HG03571 (cell line): ENCODE data around the gene CEP104.

Source experiments
- ATAC-seq: cut with Tn5 transposase; IDR thresholded peaks from one replicate; pipeline ENCODE4 v1.9.1; 2021; ENCODE audit not compliant: unreplicated experiment

Gene CEP104

DNA sequence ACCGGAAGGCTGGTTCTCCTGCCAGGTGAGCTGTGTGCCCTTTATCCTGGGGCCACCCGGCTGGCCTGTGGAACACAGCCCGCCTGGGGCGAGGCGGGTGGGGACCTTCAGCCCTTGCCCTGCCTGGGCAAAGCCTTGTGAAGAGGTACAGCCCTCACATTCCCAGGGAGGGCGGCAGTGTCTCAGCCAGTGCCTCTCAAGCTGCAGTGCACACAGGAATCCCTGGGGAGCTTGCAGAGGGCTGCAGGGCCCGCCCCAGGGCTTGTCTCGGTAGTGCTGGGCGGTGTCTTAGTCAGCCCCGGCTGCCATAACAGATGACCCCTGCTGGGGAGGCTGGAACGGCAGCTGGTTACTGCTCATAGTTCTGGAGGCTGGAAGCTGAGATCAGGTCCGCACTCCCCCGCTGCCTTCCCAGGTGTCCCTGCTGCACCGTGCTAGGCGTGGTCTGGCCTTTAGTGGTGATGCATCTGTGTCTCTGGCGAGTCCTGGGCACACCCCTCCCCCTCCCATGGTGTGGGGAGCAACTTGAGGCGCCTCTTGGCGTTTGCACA lies 12.8 kb upstream of the CEP104 start:
- no peak for ATAC-seq

DNA sequence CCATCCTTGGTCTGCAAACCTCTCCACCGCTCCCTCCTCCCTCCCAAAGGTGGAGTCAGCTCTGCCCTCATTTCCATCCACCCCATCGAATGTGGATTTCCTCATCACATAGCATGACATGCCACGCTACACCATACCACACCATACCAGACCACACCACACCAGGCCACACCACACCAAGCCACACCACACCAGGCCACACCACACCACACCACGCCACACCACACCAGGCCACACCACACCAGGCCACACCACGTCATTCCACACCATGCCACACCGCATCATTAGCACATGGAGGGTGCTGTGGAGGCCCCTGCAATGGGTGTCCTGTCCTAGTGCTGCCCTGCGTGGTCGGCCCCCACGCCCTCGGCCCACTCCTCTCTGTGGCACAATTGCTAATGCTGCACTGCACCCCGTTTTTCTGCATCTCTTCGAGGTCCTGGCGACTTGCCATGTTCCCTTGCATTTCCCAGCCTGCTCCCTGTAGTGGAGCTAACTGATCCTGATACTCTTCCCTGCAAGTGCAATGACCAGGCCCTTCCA lies 11.5 kb upstream of the CEP104 start:
- ATAC-seq = no peak

DNA sequence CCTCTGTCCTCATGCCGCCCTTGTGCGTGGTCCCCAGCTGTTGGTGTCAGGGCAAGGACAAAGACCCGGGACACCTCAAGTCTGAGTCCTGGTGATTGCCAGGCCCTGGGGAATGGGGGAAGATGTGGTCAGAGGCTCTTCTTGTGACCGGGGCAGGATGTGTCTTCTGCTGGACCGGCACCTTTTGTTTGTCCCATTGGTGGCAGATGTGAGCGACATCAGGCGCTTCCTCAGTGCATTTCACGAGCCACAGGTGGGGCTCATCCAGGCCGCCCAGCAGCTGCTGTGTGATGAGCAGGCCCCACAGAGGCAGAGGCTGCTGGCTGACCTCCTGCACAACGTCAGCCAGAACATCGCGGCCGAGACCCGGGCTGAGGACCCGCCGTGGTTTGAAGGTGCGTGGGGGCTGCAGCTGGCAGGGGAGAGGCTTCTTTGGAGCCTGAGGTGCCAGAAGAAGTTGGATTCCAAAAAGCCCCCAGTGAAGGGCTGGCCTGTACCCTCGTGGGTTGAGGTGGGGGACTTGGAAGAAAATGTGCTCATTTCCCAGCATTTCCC lies 8.7 kb upstream of the CEP104 start:
- ATAC-seq = no peak

DNA sequence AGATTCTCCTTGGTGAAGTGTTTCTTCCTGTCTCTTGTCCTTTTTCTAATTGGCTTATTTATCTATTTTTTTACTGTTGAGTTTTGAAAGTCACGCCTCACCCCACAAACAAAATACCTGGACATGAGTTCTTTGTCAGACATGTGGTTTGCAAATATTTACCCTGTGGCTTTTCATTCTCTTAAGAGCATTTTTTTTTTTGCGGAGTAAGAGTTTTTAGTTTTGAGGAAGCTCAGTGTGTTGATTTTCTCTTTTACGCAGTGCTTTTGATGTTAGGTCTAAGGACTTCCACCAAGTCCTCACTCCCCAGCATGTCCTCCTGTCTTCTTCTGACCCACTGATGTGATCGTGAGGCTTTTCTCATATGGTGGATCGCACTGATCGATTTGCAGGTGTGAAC lies 7.9 kb upstream of the CEP104 start:
- no peak for ATAC-seq

DNA sequence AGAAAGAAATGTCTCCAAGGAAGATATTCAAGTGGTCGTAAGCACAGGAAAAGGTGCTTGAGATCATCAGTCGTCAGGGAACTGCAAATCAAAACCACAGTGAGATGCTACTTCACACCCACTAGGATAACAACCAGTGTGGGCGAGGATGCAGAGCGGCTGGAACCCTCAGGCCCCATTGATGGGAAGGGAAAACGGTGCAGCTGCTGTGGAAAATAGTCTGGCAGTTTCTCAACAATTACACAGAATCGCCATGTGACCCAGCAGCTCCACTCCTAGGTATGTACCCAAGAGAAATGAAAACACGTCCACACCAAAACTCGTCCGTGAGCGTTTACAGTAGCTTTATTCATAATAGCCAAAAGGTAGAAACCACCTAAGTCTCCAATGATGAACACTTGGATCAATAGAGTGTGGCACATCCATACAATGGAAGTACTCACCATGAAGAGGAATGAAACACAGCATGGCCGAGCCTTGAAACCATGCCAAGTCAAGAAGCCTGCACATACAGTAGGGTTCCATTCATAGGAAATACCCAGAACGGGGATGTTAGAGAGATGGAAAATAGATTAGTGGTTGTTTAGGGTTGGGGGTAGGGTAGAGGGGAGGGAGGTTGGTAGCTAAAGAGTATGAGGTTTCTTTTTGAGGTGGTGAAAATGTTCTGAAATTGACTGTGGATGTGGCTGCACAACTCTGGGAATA lies 6.4 kb upstream of the CEP104 start:
- no peak for ATAC-seq

DNA sequence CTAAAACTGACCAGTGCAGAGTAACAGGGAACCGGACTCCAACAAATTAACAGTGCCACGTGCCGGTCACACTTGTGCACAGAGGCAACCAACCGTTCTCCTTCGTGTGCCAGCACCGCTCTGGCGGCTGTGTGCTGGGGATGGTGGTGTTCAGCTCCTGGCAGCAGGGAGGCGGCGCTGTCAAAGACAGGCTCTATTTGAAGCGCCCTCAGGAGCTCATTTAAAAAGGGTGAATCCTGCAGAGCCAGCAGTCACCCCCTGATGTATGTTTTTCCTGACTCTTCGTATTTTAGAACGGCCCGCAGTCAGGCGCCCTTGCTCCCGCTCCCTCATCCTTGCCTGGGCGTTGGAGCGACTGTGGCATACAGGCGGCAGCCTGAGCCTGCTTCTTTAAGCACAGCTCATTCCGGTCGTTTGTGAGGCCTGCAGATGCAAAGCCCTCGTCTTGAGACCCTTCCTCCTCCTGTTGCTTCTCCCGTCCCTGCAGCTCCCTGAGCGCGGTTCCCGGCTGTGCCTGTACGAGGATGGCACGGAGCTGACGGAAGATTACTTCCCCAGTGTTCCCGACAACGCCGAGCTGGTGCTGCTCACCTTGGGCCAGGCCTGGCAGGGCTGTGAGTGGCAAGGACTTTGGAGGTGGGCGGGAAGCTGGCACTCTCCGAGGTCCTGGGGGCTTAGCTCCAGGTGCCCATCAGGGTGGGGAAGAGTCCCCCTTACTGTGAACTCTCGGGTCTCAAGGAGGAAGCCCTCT lies 1.4 kb upstream of the CEP104 start:
- ATAC-seq = no peak

DNA sequence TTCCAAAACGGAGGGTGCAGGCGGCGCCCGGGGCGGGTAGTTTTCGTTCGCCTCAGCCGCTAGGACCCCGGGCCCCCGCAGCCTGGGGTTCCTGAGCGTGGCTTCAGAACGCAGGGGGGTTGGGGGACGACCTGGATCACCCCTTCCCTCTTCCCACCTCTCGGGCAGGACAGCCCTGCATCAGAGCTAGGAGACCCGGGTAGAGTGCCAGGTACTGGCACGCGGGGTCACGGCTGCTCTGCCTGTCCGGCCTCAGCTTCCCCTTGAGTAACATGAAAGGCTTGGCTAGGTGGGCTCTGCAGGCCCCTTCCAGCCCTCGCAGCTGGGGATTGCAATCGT lies 749 bp upstream of the CEP104 start:
- no peak for ATAC-seq

DNA sequence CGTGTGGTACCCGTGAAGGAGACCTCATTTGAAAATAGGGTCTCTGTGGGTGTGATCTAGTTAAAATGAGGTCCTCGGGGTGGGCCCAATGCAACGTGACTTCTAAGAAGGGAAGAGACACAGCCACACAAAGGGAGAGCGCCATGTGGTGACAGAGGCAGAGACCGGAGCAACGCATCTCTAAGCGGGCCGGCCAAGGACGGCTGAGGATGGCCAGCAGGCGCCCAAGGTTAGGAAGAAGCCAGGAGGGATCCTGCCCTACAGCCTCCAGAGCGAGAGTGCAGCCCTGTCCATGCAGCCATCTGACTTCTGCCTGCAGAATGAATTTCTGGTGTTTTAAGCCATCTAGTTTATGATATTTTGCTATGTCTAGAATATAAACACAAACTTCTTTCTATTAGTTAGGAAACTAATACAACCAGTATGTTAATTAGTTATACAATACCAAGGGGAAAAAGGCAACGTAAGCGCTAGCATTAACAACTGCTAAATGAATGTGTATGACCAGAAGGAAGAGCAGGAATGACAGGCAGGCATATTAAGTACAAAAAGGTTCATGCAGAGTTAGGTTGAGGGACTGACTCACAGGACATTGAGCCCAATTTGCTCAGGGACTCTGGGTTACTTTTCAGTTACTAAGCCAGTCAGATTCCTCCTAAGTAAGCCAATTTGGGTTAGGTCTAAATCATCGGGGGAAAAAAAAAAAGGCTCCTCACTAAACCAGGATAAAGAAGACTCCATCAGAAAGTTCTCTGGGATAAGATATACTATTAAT lies 4.1 kb downstream of the CEP104 start:
- ATAC-seq = no peak

DNA sequence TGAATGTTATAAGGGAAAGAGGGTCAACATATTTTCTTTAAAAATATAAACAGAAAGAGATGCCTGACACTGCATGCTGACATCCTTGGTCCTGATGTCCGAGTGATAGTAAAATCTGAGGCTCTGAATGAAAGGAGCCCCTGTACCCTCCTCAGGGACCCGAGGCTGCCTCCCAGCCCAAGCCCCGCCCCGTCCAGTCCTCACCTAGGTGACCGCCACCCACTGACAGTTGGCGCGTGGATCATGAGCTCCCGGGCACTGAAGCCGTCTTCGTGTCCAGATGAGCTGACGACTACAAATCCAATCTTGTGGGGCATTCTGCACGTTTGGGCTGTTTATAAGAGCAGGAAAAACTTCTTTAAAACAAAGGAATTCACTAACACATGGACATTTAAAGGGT lies 4.9 kb downstream of the CEP104 start:
- no peak for ATAC-seq

DNA sequence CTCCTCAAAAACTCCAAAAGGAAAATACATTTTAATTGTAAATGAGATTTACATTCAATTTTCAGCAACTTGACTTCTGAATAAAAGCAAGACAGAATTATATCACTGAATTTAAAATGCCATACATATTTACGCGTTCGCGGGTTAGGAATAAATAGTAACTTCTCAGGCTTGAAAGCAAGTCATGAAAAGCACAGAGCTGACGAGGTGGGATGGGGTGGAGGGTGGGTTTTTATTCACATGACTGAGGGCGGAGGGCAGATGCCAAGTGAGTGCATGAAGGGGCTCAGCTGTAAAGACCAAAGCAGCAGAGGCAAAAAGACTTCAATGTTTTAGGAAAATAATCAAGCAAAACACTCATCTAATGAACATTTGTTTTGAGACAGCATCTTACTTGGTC lies 5.7 kb downstream of the CEP104 start:
- ATAC-seq = no peak

DNA sequence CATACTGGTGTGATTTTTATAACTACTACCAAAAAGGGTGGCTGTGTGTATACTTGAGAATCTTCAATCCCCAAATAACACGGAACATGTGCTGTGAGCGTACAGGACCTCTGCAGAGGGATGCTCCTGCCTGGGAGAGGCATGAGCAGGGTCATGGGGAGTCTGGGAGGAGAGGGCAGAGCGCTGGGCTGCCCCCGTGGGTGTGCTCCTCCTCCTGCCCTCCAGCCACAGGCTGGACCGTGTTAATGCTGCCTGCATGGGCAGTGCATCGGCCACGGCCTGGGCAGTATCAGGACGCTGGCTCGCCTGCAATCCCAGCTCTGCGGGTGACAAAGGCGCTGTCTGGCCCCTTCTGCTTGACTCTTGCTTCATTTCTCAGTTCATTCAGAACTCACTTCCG lies 6.2 kb downstream of the CEP104 start:
- no peak for ATAC-seq

DNA sequence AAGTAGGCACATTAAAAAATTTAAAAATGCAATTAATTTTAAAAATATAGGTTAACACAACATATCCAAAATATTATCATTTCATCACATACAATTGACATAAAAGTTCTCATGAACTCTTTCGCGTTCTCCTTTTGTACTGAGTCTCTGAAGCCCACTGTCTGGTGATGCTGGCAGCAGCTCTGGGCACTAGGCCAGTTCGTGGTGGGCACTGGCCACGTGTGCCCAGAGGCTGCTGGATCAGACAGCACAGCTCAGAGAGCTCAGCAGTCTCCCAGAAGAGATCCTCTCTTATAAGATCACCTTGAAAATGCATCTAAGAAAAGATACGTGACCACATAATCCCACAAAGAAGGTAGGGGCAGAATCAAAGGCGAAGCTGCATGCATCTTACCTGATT lies 9.9 kb downstream of the CEP104 start:
- no peak for ATAC-seq

DNA sequence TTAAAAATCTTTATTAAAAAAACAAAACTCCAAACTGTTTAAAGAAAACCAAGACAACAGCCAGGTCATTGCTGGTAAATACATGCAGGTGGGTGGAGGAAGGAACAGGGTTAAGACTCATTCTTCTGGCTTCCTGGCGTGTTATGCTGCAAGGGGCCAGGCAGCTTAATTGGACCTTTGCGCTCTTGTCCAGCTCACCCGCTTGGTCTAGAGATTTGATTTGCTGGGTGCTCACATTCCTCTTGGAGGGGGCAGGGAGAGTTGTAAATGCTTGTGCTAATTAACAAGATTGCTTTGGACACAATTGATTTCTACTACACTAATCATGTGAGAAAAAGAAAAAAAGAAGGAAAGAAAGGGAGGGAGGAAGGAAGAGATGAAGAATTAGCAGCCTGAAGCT lies 10.5 kb downstream of the CEP104 start:
- no peak for ATAC-seq

DNA sequence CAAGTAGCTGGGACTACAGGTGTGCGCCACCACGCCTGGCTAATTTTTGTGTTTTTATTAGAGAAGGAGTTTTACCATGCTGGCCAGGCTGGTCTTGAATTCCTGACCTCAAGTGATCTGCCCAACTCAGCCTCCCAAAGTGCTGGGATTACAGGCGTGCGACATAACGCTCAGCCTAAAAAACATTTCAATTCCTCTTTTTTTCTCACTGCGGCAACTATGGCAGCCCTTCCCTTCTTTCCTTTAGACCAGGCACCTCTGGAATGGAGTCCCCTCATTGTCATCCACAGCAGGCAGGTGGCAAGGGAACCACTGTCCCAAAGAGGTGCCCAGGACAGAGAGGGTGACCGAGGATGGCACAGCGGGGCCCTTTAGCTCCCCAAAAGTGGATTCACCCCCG lies 14.1 kb downstream of the CEP104 start:
- no peak for ATAC-seq

DNA sequence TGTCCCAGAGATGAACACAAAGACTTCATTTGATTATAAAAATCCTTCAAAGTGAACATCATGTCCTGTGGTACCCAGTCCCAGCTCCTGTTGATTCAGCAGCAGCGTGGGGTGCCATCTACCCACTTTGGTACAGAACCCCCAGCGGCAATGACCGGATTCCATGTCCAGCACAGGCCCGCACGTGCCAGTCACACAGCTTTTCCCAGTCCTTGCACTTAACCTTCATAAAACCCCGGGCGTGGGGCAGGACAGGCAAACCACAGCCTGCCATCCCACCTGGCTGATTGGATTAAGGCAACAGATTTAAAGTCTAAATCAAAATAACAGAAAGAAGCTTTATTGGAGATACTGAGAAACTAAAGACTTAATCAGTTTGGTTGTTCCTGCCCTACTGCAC lies 15.5 kb downstream of the CEP104 start:
- no peak for ATAC-seq

DNA sequence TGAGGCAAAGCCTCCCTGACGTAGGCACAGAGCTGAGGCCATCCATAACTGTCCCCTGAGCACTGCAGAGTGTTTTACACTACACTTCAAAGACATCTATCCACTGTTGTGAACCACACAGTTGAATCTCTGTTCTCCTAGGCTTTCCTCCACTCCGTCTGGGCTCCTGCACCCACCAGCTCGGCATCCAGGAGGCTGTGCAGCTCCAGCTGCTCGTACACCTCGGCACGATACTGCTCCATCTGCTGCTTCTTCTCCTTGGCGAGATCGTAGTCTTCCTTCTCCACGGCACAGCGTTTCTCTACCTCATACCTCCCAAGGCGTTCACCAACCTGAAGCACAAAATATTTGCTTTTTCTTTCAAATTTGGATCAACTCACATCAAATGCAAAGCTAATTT lies 18.2 kb downstream of the CEP104 start:
- no peak for ATAC-seq

DNA sequence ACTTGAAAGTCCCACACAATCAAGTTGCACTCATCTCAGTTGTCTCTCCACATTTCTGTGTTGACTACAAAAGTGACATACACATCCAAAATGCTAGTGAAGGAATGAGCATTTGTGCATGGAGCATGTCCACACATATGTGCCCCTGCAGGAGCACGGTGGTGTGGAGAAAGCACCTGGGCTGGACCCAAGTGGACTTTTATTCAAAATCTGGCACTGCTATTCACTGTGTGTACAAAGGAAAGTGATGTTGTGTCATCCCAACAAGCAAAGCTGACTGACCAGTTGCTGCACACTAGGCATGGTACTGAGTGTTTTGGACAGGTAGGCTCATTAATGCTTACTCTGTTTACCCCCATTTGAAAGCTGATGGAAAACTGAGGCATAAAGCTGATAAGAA lies 19.3 kb downstream of the CEP104 start:
- no peak for ATAC-seq

DNA sequence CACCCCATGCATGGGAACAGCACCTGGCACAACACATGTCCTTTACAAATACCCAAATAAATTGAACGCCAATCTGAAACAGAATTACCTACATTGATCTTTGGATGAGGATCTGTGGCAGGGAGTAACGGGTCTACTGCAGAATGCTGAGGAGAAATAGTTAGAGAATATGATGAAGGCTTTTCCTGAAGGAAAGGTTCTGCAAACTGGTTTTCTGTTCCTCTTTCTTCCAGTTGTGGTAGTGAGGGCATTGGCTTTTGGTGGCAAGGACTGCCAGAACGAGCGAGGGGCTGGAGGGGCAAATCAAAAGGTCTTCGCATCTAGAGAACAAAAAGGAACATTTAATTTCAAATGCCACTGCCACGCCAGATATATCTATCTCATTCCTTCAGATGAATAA lies 19.8 kb downstream of the CEP104 start:
- ATAC-seq = no peak

DNA sequence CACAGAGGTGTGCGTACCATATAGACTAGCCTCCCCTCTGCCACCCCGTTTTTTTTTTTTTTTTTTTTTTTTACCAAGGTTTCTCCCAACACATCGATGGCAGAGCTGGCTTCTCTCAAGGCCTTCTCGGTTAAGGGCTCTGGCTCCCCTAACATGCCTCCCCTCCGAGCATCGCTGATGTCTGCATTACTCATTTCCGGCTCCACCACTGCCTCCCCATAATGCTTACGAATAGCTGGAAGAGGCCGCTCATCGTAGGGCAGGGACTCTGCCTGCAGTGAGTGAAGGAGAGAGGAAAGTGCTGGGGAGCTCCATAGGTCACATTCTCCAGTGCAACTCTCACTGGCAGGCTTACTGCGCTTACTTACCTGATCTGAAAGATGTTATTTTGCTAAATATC lies 20.6 kb downstream of the CEP104 start:
- no peak for ATAC-seq

DNA sequence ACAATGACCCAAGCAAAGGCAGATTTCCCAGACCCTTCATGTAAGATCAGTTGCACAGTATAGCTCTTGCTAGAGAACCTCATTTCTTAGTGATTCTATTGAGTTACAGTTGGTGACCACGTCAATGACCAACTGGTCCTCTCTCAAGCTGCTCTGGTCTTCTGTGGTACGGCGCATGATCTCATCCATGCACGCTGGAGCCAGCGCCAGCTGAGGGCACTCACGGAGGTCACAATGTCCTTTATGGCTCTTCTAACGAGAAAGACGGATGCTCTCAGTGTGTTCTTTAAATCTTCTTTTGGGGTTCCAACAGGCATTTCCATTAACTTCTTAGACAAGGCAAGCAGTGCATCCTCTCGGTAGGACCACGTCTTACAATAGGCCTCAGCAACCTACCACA lies 22.3 kb downstream of the CEP104 start:
- no peak for ATAC-seq

DNA sequence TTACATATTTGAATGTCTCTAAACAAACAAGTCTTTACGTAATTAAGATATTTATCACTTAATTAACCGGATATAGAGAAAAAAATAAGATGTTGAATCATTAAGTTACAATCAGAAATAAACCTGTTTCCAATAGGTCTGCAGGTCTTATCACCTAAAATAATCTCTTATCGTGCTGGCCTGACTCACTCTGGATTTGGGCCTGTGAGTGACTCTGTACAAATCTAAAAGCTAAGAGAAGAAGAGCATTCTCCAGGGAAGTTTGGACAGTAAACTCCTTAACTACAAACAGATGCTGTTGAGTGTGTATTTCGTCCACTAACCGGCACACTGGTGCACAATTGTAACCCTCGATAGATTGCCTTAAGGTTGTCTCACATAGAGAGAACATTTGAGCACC lies 25.3 kb downstream of the CEP104 start:
- ATAC-seq = no peak
